HG02623 (cell line): ENCODE data around the gene TMEM109.
A peak's percentile ranks its signal among the peaks of the same experiment; 100 is the strongest.

Source experiments
- ATAC-seq: cut with Tn5 transposase; IDR thresholded peaks from one replicate; pipeline ENCODE4 v1.9.1; 2021; ENCODE audit warnings: moderate library complexity; ENCODE audit not compliant: unreplicated experiment

The TMEM109 gene

GRCh38 chr11:60913793-60914632, at the start of gene TMEM109:
Gene TMEM109, plus strand, starts transcription at chr11:60914158. Its CDS starts 5,536 bp downstream, at chr11:60919694.
- ATAC-seq = peak; percentile 38

DNA sequence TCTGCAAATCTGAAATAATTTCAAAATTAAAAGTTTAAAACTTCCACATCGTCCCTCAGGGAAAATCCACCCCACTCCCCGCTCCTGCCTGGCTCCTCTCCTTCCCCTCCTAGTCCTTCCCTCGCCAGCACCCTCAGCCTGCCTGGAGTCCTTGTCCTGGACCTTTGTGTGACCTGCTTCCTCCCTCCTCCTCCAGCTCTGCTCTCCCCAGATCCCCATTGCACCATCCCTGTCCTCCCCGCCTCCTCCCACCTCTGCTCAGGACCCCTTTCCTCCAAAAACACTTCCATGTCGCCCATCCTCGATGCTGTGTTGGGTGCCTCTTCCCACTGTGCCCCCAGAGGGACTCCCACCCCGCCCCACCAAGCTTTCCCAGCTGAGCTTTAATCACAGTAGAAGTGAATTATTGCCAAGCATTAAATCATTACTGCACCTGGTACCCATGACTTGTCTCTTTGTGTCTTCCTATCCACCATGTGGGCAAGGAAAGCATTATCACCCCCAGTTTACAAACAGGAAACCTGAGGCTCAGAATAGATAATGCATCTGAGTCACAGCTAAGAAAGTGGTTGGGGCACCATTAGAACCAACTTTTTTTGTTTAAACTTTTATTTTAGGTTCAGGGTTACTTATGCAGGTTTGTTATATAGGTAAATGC, 49.0 kb upstream of the TMEM109 start:
- ATAC-seq = no peak

GRCh38 chr11:60866911-60867870, 46.8 kb upstream of the TMEM109 start, which contains the start of gene ZP1:
Gene ZP1, plus strand, starts transcription at chr11:60867542. Its CDS starts 20 bp downstream, at chr11:60867562.
- ATAC-seq = no peak

- no peak for ATAC-seq
Measured at GRCh38 chr11:60867871-60868681, 45.9 kb upstream of the TMEM109 start.

- no peak for ATAC-seq
Measured at GRCh38 chr11:60868682-60869450, 45.1 kb upstream of the TMEM109 start.

DNA sequence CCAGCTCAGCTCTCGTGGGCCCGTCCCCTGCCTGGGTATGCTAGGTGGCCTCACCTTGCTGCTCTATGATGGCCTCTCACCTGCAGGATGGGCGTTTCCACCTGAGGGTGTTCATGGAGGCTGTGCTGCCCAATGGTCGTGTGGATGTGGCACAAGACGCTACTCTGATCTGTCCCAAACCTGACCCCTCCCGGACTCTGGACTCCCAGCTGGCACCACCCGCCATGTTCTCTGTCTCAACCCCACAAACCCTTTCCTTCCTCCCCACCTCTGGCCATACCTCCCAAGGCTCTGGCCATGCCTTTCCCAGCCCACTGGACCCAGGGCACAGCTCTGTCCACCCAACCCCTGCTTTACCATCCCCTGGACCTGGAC, 44.5 kb upstream of the TMEM109 start:
- ATAC-seq = no peak

DNA sequence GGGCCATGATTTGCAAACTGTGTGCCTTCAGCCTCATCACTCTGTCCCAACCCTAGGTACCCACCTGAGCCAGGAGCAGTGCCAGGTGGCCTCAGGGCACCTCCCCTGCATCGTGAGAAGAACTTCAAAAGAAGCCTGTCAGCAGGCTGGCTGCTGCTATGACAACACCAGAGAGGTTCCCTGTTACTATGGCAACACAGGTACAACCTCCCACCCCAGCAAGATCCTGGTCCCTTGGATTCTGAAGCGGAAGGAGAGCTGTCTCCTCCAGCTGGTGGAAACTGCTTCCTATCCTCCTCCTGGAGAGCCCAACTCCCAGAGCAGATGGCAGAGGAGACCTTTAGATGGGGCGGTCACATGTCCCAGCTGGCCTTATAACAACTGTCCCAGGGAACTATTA, 43.7 kb upstream of the TMEM109 start:
- no peak for ATAC-seq

DNA sequence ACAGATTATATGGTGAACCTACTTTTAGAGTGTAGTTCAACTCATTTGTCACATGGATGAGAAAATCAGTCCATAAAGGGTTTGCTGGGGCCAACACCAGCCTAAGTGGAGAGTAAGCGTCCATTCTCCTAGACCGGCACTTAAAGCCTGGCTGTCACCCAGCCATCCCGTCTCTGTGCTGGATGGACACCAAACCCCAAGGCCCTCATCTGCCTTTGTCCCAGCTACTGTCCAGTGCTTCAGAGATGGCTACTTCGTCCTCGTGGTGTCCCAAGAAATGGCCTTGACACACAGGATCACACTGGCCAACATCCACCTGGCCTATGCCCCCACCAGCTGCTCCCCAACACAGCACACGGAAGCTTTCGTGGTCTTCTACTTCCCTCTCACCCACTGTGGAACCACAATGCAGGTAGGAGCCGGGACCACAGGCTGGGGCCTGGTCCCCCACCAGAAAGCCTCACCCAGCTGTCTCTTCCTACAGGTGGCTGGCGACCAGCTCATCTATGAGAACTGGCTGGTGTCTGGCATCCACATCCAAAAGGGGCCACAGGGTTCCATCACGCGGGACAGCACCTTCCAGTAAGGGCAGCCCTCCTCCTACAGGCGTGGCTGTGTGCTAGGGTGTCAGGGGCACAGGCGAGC, 43.1 kb upstream of the TMEM109 start:
- ATAC-seq = no peak

GRCh38 chr11:60871378-60872061, 42.4 kb upstream of the TMEM109 start:
- ATAC-seq = no peak

GRCh38 chr11:60872124-60872960, 41.6 kb upstream of the TMEM109 start:
- no peak for ATAC-seq

- no peak for ATAC-seq
Measured at GRCh38 chr11:60872961-60873524, 40.9 kb upstream of the TMEM109 start.

GRCh38 chr11:60873533-60873932, 40.4 kb upstream of the TMEM109 start:
- no peak for ATAC-seq

DNA sequence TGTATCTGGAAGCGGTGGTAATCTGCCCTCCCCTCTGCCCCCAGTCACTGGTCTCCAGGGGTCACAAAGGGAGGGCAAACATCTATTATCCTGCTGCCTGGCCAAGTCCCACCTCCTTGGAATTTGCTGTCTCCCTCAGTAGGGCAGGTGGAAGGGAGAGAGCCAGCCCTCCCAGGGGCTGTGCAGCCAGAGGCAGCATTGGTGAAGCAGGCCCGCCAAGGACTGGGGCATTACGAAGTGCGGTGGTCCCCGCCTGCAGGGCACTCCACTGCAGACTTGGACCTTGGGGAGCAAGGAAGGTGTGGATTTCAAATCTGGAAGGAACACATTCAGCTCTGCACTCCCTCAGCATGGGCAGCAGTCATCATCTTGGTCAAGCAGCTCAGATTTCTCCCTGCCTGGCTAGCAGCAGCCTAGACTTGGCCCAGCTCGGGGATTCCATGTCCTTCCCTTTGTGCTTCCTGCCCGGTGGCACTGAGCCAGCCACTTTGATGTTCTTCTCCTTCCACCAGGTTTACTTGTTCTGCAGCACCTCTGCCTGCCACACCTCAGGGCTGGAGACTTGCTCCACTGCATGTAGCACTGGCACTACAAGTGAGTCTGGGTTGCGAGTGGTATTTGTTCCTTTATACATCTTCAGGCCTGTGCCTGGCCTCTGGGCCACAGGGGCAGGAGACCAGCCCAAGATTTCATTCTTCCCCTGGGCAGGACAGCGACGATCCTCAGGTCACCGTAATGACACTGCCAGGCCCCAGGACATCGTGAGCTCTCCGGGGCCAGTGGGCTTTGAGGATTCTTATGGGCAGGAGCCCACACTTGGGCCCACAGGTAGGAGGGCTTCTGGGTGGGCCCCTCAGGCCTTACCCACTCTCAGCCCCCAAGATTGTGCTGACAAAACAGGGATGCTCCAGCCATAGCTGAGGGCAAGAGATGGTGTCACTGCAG, 39.3 kb upstream of the TMEM109 start:
- ATAC-seq = no peak

GRCh38 chr11:60875366-60876167, 38.4 kb upstream of the TMEM109 start:
- no peak for ATAC-seq

- ATAC-seq = no peak
Measured at GRCh38 chr11:60876168-60876485, 37.8 kb upstream of the TMEM109 start.
